Right atrium auricular region (tissue), 2 donors: ENCODE results near the gene PPARGC1A. TPM values are rescaled to one million over a fixed set of nuclear protein-coding genes. Genes with fewer than 3 reads are reported as not detected.

ENCODE experiments used
- DNase-seq: peaks from one replicate; pipeline ENCODE4 v3.0.0-alpha.2; 2019; ENCODE audit warnings: low spot score
- H3K27ac ChIP-seq, 2 donors: fragments of 200-600 bp; sonication (generic); 1 replicate in 1 of 2; 2 replicates in 1 of 2; pipeline ENCODE4 v1.5.1; 2016 to 2019
- H3K27me3 ChIP-seq, 2 donors: fragments of 200-600 bp; sonication (generic); one replicate each; pipeline versions ENCODE4 v1.5.1 to v1.6.0; 2017 to 2019
- H3K36me3 ChIP-seq: fragments of 200-600 bp; sonication (generic); one replicate; pipeline ENCODE4 v1.5.1; 2016
- H3K4me1 ChIP-seq, 2 donors: fragments of 200-600 bp; sonication (generic); one replicate each; pipeline versions ENCODE4 v1.5.1 to v1.6.0; 2017 to 2019
- H3K4me3 ChIP-seq, 2 donors: fragments of 200-600 bp; sonication (generic); 1 replicate in 1 of 2; 2 replicates in 1 of 2; pipeline ENCODE4 v1.5.1; 2017 to 2019; ENCODE audit warnings: mild to moderate bottlenecking in 1 of 2, moderate library complexity in 1 of 2
- H3K9me3 ChIP-seq, 2 donors: fragments of 200-600 bp; sonication (generic); one replicate each; pipeline ENCODE4 v1.5.1; 2019
- total RNA-seq, 2 donors: library from RNA; depleted of rRNA; stranded (reverse); fragments of >200 nt; gene quantifications; one replicate each; pipeline ENCODE4 v1.1.0, GENCODE V29; 2016
- TF ChIP-seq, protein P1 (sequence below), 2 donors: fragments of 200-600 bp; sonication (generic); IDR thresholded peaks; one replicate each; pipeline ENCODE4 v1.5.1; 2019; ENCODE audit warnings: antibody characterized with exemption in 2 of 2

PPARGC1A gene
- total RNA-seq, 2 donors from 2014 or later = 41.6 to 72.3 TPM

DNA sequence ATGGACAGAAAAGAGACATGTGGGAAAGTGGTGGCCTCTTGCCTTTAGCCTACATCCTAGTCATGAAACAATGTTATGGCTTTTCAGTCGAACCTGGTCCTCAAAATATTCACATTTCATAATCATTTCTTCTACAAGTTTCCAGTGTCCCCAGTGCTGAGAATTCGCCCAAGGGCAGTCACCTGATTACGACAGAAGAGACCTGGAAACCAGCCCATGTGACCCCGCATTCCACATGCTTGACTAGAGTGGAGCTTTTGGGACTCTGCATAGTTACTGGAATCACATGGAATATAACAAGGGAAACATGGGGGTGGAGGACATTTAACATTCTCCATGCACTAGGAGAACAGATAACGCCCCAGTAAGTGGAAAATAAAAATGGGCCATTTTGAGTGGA is 100.1 kb downstream of the PPARGC1A start:
- DNase-seq = peak; percentile 80
- Histone ChIP-seq H3K4me1 (peaks cover 0 to 17% of the 10 kb centered on the region in 2 donors), H3K27ac (peak overlapping the region in 1 of 2 donors; percentile 75), H3K36me3 (peaks cover 5% of the 10 kb centered on the region), H3K4me3 (no peak overlapping the region), H3K27me3 (no peaks in the 10 kb centered on the region), H3K9me3 (no peaks in the 10 kb centered on the region)
- TF ChIP-seq, protein P1, sequence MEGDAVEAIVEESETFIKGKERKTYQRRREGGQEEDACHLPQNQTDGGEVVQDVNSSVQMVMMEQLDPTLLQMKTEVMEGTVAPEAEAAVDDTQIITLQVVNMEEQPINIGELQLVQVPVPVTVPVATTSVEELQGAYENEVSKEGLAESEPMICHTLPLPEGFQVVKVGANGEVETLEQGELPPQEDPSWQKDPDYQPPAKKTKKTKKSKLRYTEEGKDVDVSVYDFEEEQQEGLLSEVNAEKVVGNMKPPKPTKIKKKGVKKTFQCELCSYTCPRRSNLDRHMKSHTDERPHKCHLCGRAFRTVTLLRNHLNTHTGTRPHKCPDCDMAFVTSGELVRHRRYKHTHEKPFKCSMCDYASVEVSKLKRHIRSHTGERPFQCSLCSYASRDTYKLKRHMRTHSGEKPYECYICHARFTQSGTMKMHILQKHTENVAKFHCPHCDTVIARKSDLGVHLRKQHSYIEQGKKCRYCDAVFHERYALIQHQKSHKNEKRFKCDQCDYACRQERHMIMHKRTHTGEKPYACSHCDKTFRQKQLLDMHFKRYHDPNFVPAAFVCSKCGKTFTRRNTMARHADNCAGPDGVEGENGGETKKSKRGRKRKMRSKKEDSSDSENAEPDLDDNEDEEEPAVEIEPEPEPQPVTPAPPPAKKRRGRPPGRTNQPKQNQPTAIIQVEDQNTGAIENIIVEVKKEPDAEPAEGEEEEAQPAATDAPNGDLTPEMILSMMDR (IDR thresholded peaks at IDR 0.05) = no peak

DNA sequence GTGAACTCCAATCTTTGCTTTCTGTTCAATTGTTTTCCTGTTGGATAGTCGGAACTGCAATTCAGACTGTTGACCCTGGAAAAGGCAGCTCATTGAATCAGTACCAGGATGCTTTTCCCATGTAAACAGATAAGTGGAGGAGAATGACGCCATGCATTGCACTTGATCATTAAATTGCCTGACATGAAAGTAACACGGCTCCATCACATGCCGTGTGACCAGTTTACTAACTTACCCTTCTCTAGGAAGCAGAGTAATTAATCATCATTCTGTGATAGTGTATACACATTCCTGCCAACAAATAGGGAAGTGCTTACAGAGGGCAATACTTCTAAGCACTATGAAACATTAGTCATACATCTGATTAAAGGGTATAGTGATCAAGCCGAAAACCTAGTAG is 101.4 kb downstream of the PPARGC1A start:
- H3K36me3 ChIP-seq = no peaks in the 10 kb centered on the region
- no peaks in the 10 kb centered on the region for H3K27me3 ChIP-seq
- DNase-seq = no peak
- H3K4me3 ChIP-seq = no peak overlapping the region
- peak overlapping the region in 1 of 2 donors; percentile 75 for H3K27ac ChIP-seq
- H3K9me3 ChIP-seq = no peaks in the 10 kb centered on the region
- H3K4me1 ChIP-seq = peaks cover 0 to 17% of the 10 kb centered on the region in 2 donors
- TF ChIP-seq, protein P1 (IDR thresholded peaks at IDR 0.05) = no peak

DNA sequence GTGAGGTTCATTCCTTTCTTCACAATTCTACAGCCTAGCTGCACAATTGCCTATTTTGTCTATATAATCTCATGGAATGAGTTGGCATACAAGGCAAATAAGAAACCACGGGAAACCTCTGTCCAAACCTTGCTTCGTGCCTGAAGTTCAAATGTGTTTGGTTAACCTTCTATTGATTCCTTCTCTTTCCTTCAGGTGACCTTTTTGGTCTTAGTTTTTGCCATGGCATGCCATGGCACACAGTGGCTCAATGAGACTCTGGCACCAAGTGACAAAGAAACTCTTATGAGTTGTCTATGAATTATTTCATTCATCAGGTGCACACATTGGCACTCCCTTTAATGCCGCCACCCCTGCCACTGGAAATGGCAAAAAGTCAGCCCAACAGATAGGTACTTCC is 101.8 kb downstream of the PPARGC1A start:
- H3K27me3 ChIP-seq = no peaks in the 10 kb centered on the region
- H3K9me3 ChIP-seq = no peaks in the 10 kb centered on the region
- no peak for DNase-seq
- H3K4me1 ChIP-seq = peaks cover 0 to 17% of the 10 kb centered on the region in 2 donors
- H3K4me3 ChIP-seq = no peak overlapping the region
- TF ChIP-seq, protein P1 (IDR thresholded peaks at IDR 0.05) = no peak
- peak overlapping the region in 1 of 2 donors; percentile 75 for H3K27ac ChIP-seq
- no peaks in the 10 kb centered on the region for H3K36me3 ChIP-seq

DNA sequence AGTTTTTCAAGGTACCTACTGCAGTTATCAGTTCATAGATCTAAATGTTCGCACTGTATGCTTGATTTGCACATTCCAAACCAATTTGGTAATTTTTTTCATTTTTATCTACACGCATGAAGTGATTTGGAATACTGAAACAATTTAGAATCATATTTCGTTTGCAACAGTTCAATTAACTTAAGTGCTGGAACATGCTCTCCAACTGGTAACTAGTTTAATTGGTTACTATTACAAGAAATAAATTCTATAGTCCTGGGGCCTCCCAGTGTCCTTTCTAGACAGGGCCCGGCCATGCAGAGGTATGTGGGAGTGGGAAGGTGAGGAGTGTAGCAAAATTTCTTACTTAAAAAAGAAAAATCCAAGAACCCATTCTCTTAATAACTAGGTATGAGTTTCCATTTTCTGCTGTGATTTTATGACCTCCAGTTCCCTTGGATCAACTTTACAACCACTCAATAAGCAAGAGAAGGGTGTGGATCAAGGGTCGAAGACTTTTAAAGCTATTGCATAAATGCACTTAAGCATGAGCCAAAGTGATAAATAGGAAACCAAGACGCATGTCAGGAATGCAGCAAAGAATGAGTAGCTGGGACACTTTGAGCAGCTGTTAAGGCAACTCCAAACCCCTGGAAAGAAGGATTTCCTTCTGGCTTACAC is 106.9 kb downstream of the PPARGC1A start:
- no peaks in the 10 kb centered on the region for H3K9me3 ChIP-seq
- H3K36me3 ChIP-seq = no peaks in the 10 kb centered on the region
- H3K4me3 ChIP-seq = no peak overlapping the region
- H3K4me1 ChIP-seq = no peaks in the 10 kb centered on the region
- no peaks in the 10 kb centered on the region for H3K27me3 ChIP-seq
- DNase-seq = no peak
- TF ChIP-seq, protein P1 (IDR thresholded peaks at IDR 0.05) = no peak
- no peak overlapping the region for H3K27ac ChIP-seq

DNA sequence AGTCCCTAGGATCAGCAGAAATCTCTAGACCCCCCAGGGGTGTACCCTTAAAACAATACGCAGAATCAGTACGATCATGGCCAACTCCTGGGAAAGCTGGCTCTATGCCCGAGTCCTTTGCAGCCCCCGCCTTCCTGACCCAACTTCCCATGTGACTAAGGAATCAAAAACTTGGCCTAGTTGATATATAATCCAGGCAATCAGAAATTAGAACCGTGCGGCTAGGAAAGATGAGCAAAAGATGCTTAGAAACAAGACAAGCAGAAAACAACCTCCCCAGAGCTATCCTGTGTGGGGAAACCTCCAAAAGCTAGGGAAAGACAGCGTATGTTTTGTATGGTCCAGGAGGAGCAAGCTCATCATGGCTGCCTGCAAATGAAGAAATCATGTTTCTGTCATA is 110.0 kb downstream of the PPARGC1A start:
- no peaks in the 10 kb centered on the region for H3K27me3 ChIP-seq
- no peak for DNase-seq
- TF ChIP-seq, protein P1 (IDR thresholded peaks at IDR 0.05) = no peak
- no peaks in the 10 kb centered on the region for H3K4me1 ChIP-seq
- H3K36me3 ChIP-seq = no peaks in the 10 kb centered on the region
- H3K9me3 ChIP-seq = no peaks in the 10 kb centered on the region
- H3K27ac ChIP-seq = no peak overlapping the region
- H3K4me3 ChIP-seq = no peak overlapping the region

DNA sequence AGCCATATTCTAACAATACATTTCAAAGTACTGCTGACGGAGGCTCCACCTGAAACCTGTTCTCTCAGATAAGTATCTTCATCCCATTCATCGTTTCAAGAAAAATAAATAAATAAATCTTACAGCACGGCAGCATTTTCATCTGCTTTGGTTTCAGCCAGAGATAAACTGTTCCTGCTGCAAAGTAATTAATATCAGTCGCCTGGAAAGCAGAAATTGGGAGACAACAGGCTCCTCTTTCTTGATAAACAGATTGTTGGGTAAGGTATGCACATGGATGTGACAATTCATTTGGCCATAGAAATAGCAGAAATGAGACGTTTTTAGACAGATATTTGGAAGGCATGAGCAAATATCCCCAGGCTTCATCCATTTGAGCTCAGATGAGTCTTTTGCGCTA is 110.4 kb downstream of the PPARGC1A start:
- H3K9me3 ChIP-seq = no peaks in the 10 kb centered on the region

More for the DNA sequence above, 110.4 kb downstream of the PPARGC1A start:
- Histone ChIP-seq H3K4me1 (no peaks in the 10 kb centered on the region), H3K36me3 (no peaks in the 10 kb centered on the region), H3K27me3 (no peaks in the 10 kb centered on the region), H3K4me3 (no peak overlapping the region), H3K27ac (no peak overlapping the region)
- TF ChIP-seq, protein P1 (IDR thresholded peaks at IDR 0.05) = no peak
- DNase-seq = no peak
